Measurements from ENCODE around the gene OR13J1.

- TF ChIP-seq CTCF (IDR thresholded peaks at IDR 0.05), result no peak
- TF ChIP-seq POLR2A (IDR thresholded peaks at IDR 0.05), result no peak
Observed at GRCh38 chr9:35845824-35846771, 24.1 kb downstream of the OR13J1 start.
